Stimulated activated CD8-positive, alpha-beta memory T cell treated with anti-CD3 and anti-CD28 coated beads, Interleukin-15, amount 100 ng/mL, for 48 hours (primary cell): ENCODE data around the gene TIA1.

Experiments used
- DNase-seq, 2 donors: peaks; one replicate each; pipeline ENCODE4 v3.0.0-alpha.2; 2020; ENCODE audit warnings: low read depth in 2 of 2

TIA1 gene

DNA sequence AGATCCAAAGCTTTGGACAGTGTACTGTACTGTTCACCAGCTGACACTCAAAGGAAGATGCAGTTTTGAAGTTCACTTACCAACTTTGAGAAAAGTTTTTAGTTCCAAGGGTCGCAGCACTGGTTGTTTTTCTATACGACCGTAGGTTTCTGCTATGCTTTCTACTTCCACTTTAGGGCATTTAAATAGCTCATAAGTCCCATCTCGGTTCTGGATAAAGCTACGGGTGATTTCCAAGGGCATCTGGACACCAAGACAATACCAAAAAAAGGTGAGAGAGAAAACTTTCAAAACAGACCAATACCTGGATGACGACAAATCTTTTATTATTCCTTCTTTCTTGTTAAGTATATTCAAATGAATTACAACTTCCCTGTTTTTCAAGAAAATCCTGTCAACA is 87.9 kb downstream of the TIA1 start:
- no peak for DNase-seq
